H1 (cell line): ENCODE results near the gene CCDC71.

Experiments
- BRCA1 ChIP-seq: IDR thresholded peaks from 2 replicates; pipeline ENCODE4 v1.6.1; 2012; ENCODE audit warnings: low read depth, low read length, improper control_type of control experiment
- CHD2 ChIP-seq: IDR thresholded peaks from 2 replicates; pipeline ENCODE4 v1.6.1; 2012; ENCODE audit warnings: low read length, improper control_type of control experiment
- EP300 ChIP-seq, 2 experiments: IDR thresholded peaks; 1 replicate in 1 of 2; 2 replicates in 1 of 2; pipeline ENCODE4 v1.6.1; 2011 to 2012; ENCODE audit warnings: low read depth in 2 of 2, low read length in 2 of 2, mild to moderate bottlenecking in 2 of 2, borderline replicate concordance in 1 of 2, inconsistent platforms in 1 of 2, moderate library complexity in 1 of 2
- FOSL1 ChIP-seq: IDR thresholded peaks from 2 replicates; pipeline ENCODE4 v1.6.1; 2011; ENCODE audit warnings: mild to moderate bottlenecking, low read depth, low read length, moderate library complexity; ENCODE audit not compliant: insufficient read depth
- JUN ChIP-seq: IDR thresholded peaks from 2 replicates; pipeline ENCODE4 v1.6.1; 2011; ENCODE audit warnings: low read depth, mild to moderate bottlenecking, improper control_type of control experiment, low read length
- TF ChIP-seq, protein P1 (sequence below), 3 experiments: IDR thresholded peaks; 1 replicate in 2 of 3; 2 replicates in 1 of 3; pipeline versions ENCODE4 v1.5.1 to v1.6.1; 2011; ENCODE audit warnings: low read length in 3 of 3, mild to moderate bottlenecking in 3 of 3, inconsistent platforms in 2 of 3, low read depth in 1 of 3, moderate library complexity in 1 of 3; ENCODE audit not compliant: insufficient read depth in 1 of 3; ENCODE audit errors: control extremely low read depth in 1 of 3

DNA sequence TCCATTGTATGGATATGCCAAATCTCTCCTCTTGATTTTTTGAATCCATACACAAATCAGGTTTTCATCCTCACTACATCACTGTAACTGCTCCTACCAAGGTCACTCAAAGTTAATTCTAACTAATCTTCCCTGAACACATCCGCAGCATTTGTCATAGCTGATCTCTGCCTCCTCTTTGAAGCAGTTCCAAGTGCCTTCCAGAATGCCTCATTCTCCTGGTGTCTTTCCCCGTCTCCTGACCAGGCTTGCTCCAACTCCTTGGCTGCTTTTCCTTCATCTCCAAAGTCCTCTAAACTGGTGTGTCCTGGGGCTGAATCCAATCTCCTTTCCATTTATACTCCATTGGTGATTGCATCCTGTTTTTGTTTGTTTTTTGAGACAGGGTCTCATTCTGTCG is 32.0 kb upstream of the CCDC71 start:
- TF ChIP-seq JUN (no peak), EP300 (IDR thresholded peaks at IDR 0.05; ENCODE audit: borderline replicate concordance in 1 of 2, low read depth in 2 of 2, low read length in 2 of 2) (no peak), CHD2 (no peak), BRCA1 (no peak), FOSL1 (no peak)
- TF ChIP-seq, protein P1, sequence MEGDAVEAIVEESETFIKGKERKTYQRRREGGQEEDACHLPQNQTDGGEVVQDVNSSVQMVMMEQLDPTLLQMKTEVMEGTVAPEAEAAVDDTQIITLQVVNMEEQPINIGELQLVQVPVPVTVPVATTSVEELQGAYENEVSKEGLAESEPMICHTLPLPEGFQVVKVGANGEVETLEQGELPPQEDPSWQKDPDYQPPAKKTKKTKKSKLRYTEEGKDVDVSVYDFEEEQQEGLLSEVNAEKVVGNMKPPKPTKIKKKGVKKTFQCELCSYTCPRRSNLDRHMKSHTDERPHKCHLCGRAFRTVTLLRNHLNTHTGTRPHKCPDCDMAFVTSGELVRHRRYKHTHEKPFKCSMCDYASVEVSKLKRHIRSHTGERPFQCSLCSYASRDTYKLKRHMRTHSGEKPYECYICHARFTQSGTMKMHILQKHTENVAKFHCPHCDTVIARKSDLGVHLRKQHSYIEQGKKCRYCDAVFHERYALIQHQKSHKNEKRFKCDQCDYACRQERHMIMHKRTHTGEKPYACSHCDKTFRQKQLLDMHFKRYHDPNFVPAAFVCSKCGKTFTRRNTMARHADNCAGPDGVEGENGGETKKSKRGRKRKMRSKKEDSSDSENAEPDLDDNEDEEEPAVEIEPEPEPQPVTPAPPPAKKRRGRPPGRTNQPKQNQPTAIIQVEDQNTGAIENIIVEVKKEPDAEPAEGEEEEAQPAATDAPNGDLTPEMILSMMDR (IDR thresholded peaks at IDR 0.05; ENCODE audit: control extremely low read depth in 1 of 3, insufficient read depth in 1 of 3, low read depth in 1 of 3, low read length in 3 of 3): no peak
